Measurements from ENCODE around the gene FGF18. TPM values are rescaled to one million over a fixed set of nuclear protein-coding genes. Genes with fewer than 3 reads are reported as not detected.

Gene FGF18
- total RNA-seq, 1 donor = under 0.01 TPM

GRCh38 chr5:171481571-171482433 lies 62.4 kb downstream of the FGF18 start:
- DNase-seq (ENCODE audit: insufficient read length, low spot score, missing footprints) = no peak
- Histone ChIP-seq H3K4me1 (ENCODE audit: insufficient read depth, low read length) (peaks cover 4% of the 10 kb centered on the region), H3K4me2 (ENCODE audit: insufficient read depth, low read length) (no peak overlapping the region), H3K4me3 (ENCODE audit: insufficient read depth, low read length) (no peak overlapping the region), H3K9me3 (ENCODE audit: low read depth, low read length) (no peaks in the 10 kb centered on the region), H3K27me3 (ENCODE audit: insufficient read depth, low read length) (peaks cover 5% of the 10 kb centered on the region), H3K36me3 (ENCODE audit: insufficient read depth, low read length) (no peaks in the 10 kb centered on the region), H3K27ac (ENCODE audit: low read depth, low read length) (no peak overlapping the region), H4K20me1 (ENCODE audit: insufficient read depth, low read length) (no peaks in the 10 kb centered on the region), H2AFZ (ENCODE audit: low read length) (no peak overlapping the region), H3K79me2 (ENCODE audit: insufficient read depth, low read length) (no peaks in the 10 kb centered on the region)
- TF ChIP-seq CTCF (IDR thresholded peaks at IDR 0.05; ENCODE audit: extremely low read depth, low read depth, low read length) = no peak

GRCh38 chr5:171482434-171482730 lies 62.9 kb downstream of the FGF18 start:
- no peaks in the 10 kb centered on the region for H3K36me3 ChIP-seq (ENCODE audit: insufficient read depth, low read length)
- no peak overlapping the region for H3K27ac ChIP-seq (ENCODE audit: low read depth, low read length)
- DNase-seq (ENCODE audit: insufficient read length, low spot score, missing footprints) = no peak
- H4K20me1 ChIP-seq (ENCODE audit: insufficient read depth, low read length) = no peaks in the 10 kb centered on the region
- H3K9me3 ChIP-seq (ENCODE audit: low read depth, low read length) = no peaks in the 10 kb centered on the region
- no peak overlapping the region for H3K4me3 ChIP-seq (ENCODE audit: insufficient read depth, low read length)
- H2AFZ ChIP-seq (ENCODE audit: low read length) = no peak overlapping the region
- H3K79me2 ChIP-seq (ENCODE audit: insufficient read depth, low read length) = no peaks in the 10 kb centered on the region
- peaks cover 4% of the 10 kb centered on the region for H3K4me1 ChIP-seq (ENCODE audit: insufficient read depth, low read length)
- no peak for TF ChIP-seq CTCF (IDR thresholded peaks at IDR 0.05; ENCODE audit: extremely low read depth, low read depth, low read length)
- no peak overlapping the region for H3K4me2 ChIP-seq (ENCODE audit: insufficient read depth, low read length)
- H3K27me3 ChIP-seq (ENCODE audit: insufficient read depth, low read length) = peaks cover 8% of the 10 kb centered on the region

- no peaks in the 10 kb centered on the region for H4K20me1 ChIP-seq (ENCODE audit: insufficient read depth, low read length)
- no peaks in the 10 kb centered on the region for H3K9me3 ChIP-seq (ENCODE audit: low read depth, low read length)
- no peak overlapping the region for H3K4me3 ChIP-seq (ENCODE audit: insufficient read depth, low read length)
- no peak overlapping the region for H3K27ac ChIP-seq (ENCODE audit: low read depth, low read length)
- H3K27me3 ChIP-seq (ENCODE audit: insufficient read depth, low read length) = peaks cover 18% of the 10 kb centered on the region
- H3K4me1 ChIP-seq (ENCODE audit: insufficient read depth, low read length) = peaks cover 4% of the 10 kb centered on the region
- no peak for TF ChIP-seq CTCF (IDR thresholded peaks at IDR 0.05; ENCODE audit: extremely low read depth, low read depth, low read length)
- no peak overlapping the region for H3K4me2 ChIP-seq (ENCODE audit: insufficient read depth, low read length)
- H2AFZ ChIP-seq (ENCODE audit: low read length) = peak overlapping the region; percentile 39
- no peaks in the 10 kb centered on the region for H3K79me2 ChIP-seq (ENCODE audit: insufficient read depth, low read length)
- DNase-seq (ENCODE audit: insufficient read length, low spot score, missing footprints) = peak; percentile 97
- no peaks in the 10 kb centered on the region for H3K36me3 ChIP-seq (ENCODE audit: insufficient read depth, low read length)
These were observed 64.2 kb downstream of the FGF18 start for GRCh38 chr5:171483551-171484135.

- DNase-seq (ENCODE audit: insufficient read length, low spot score, missing footprints) = peak; percentile 87
- H3K4me1 ChIP-seq (ENCODE audit: insufficient read depth, low read length) = peaks cover 4% of the 10 kb centered on the region
- TF ChIP-seq CTCF (IDR thresholded peaks at IDR 0.05; ENCODE audit: extremely low read depth, low read depth, low read length) = peak; percentile 71
- H2AFZ ChIP-seq (ENCODE audit: low read length) = no peak overlapping the region
- no peaks in the 10 kb centered on the region for H3K79me2 ChIP-seq (ENCODE audit: insufficient read depth, low read length)
- no peaks in the 10 kb centered on the region for H3K9me3 ChIP-seq (ENCODE audit: low read depth, low read length)
- H3K36me3 ChIP-seq (ENCODE audit: insufficient read depth, low read length) = no peaks in the 10 kb centered on the region
- no peak overlapping the region for H3K4me3 ChIP-seq (ENCODE audit: insufficient read depth, low read length)
- H3K27me3 ChIP-seq (ENCODE audit: insufficient read depth, low read length) = peaks cover 14% of the 10 kb centered on the region
- no peak overlapping the region for H3K4me2 ChIP-seq (ENCODE audit: insufficient read depth, low read length)
- no peaks in the 10 kb centered on the region for H4K20me1 ChIP-seq (ENCODE audit: insufficient read depth, low read length)
- H3K27ac ChIP-seq (ENCODE audit: low read depth, low read length) = no peak overlapping the region
These were observed 65.0 kb downstream of the FGF18 start for GRCh38 chr5:171484460-171484899.
